ENCODE results near the gene FYCO1.

Gene FYCO1

GRCh38 chr3:45894015-45894414 lies 101.6 kb downstream of the FYCO1 start:
- Histone ChIP-seq H3K27me3 (ENCODE audit: control insufficient read depth, insufficient read depth, low read length) (no peaks in the 10 kb centered on the region), H3K27ac (ENCODE audit: low read depth, low read length) (no peak overlapping the region), H3K9ac (ENCODE audit: low read length) (no peak overlapping the region), H3K4me3 (ENCODE audit: low read depth, low read length) (no peak overlapping the region), H3K36me3 (ENCODE audit: control insufficient read depth, insufficient read depth, low read length) (no peaks in the 10 kb centered on the region), H3K9me3 (ENCODE audit: control insufficient read depth, insufficient read depth, low read depth, low read length) (0 out of 2 replicates have a peak, but pooled peaks cover 3% of the 10 kb centered on the region), H3K4me1 (ENCODE audit: control insufficient read depth, insufficient read depth, low read length) (no peaks in the 10 kb centered on the region; the same call in 1 of the 2 replicates)

GRCh38 chr3:45892161-45892560 lies 103.5 kb downstream of the FYCO1 start:
- 0 out of 2 replicates have a peak, but pooled peaks cover 3% of the 10 kb centered on the region for H3K9me3 ChIP-seq (ENCODE audit: control insufficient read depth, insufficient read depth, low read depth, low read length)
- no peak overlapping the region for H3K4me3 ChIP-seq (ENCODE audit: low read depth, low read length)
- no peak overlapping the region for H3K27ac ChIP-seq (ENCODE audit: low read depth, low read length)
- H3K9ac ChIP-seq (ENCODE audit: low read length), result no peak overlapping the region
- H3K27me3 ChIP-seq (ENCODE audit: control insufficient read depth, insufficient read depth, low read length), result no peaks in the 10 kb centered on the region
- H3K36me3 ChIP-seq (ENCODE audit: control insufficient read depth, insufficient read depth, low read length), result no peaks in the 10 kb centered on the region
- H3K4me1 ChIP-seq (ENCODE audit: control insufficient read depth, insufficient read depth, low read length), result no peaks in the 10 kb centered on the region; the same call in 1 of the 2 replicates

- Histone ChIP-seq H3K27ac (ENCODE audit: low read depth, low read length) (no peak overlapping the region), H3K4me3 (ENCODE audit: low read depth, low read length) (no peak overlapping the region), H3K9me3 (ENCODE audit: control insufficient read depth, insufficient read depth, low read depth, low read length) (0 out of 2 replicates have a peak, but pooled peaks cover 3% of the 10 kb centered on the region), H3K27me3 (ENCODE audit: control insufficient read depth, insufficient read depth, low read length) (no peaks in the 10 kb centered on the region), H3K36me3 (ENCODE audit: control insufficient read depth, insufficient read depth, low read length) (no peaks in the 10 kb centered on the region), H3K4me1 (ENCODE audit: control insufficient read depth, insufficient read depth, low read length) (peaks cover 3% of the 10 kb centered on the region), H3K9ac (ENCODE audit: low read length) (no peak overlapping the region)
Observed at GRCh38 chr3:45890405-45890804, 105.2 kb downstream of the FYCO1 start.

DNA sequence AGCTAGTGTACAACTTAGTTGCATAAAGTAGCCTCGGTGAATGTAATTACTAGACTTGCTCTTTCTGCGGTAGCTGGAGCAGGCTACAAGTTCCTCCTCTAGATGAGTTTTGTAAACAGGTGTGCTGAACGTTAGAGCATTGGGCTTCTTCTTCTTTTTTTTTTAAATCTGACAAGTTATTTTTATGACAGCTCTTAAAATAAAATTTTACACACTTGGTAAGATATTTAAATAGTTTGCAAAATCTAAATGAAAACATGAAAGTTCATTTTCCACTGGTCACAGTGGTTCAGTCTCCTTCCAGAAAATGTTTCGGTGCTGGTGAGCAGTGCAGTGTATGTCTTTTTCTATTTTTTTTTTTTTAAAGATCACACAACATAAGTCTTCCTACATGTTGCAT lies 106.3 kb downstream of the FYCO1 start:
- H3K9ac ChIP-seq (ENCODE audit: low read length), result no peak overlapping the region
- H3K36me3 ChIP-seq (ENCODE audit: control insufficient read depth, insufficient read depth, low read length), result no peaks in the 10 kb centered on the region
- no peak overlapping the region for H3K4me3 ChIP-seq (ENCODE audit: low read depth, low read length)
- H3K27me3 ChIP-seq (ENCODE audit: control insufficient read depth, insufficient read depth, low read length), result peaks cover 7% of the 10 kb centered on the region; the same call in 1 of the 2 replicates
- H3K27ac ChIP-seq (ENCODE audit: low read depth, low read length), result no peak overlapping the region
- H3K4me1 ChIP-seq (ENCODE audit: control insufficient read depth, insufficient read depth, low read length), result peaks cover 3% of the 10 kb centered on the region; the same call in 1 of the 2 replicates
- H3K9me3 ChIP-seq (ENCODE audit: control insufficient read depth, insufficient read depth, low read depth, low read length), result 0 out of 2 replicates have a peak, but pooled peaks cover 3% of the 10 kb centered on the region

GRCh38 chr3:45887759-45888511 lies 107.7 kb downstream of the FYCO1 start:
- Histone ChIP-seq H3K27me3 (ENCODE audit: control insufficient read depth, insufficient read depth, low read length) (peaks cover 11% of the 10 kb centered on the region; the same call in 1 of the 2 replicates), H3K4me1 (ENCODE audit: control insufficient read depth, insufficient read depth, low read length) (peaks cover 3% of the 10 kb centered on the region; the same call in 1 of the 2 replicates)

GRCh38 chr3:45887285-45887684 lies 108.3 kb downstream of the FYCO1 start:
- H3K4me3 ChIP-seq (ENCODE audit: low read depth, low read length), result no peak overlapping the region
- peaks cover 3% of the 10 kb centered on the region; the same call in 1 of the 2 replicates for H3K4me1 ChIP-seq (ENCODE audit: control insufficient read depth, insufficient read depth, low read length)
- H3K36me3 ChIP-seq (ENCODE audit: control insufficient read depth, insufficient read depth, low read length), result no peaks in the 10 kb centered on the region
- H3K27me3 ChIP-seq (ENCODE audit: control insufficient read depth, insufficient read depth, low read length), result peaks cover 11% of the 10 kb centered on the region; the same call in 1 of the 2 replicates
- no peak overlapping the region for H3K27ac ChIP-seq (ENCODE audit: low read depth, low read length)
- 0 out of 2 replicates have a peak, but pooled peaks cover 3% of the 10 kb centered on the region for H3K9me3 ChIP-seq (ENCODE audit: control insufficient read depth, insufficient read depth, low read depth, low read length)
- no peak overlapping the region for H3K9ac ChIP-seq (ENCODE audit: low read length)

More at GRCh38 chr3:45887759-45888511, 107.7 kb downstream of the FYCO1 start:
- Histone ChIP-seq H3K9ac (ENCODE audit: low read length) (no peak overlapping the region), H3K9me3 (ENCODE audit: control insufficient read depth, insufficient read depth, low read depth, low read length) (0 out of 2 replicates have a peak, but pooled peaks cover 3% of the 10 kb centered on the region), H3K4me3 (ENCODE audit: low read depth, low read length) (no peak overlapping the region), H3K27ac (ENCODE audit: low read depth, low read length) (no peak overlapping the region), H3K36me3 (ENCODE audit: control insufficient read depth, insufficient read depth, low read length) (no peaks in the 10 kb centered on the region)

GRCh38 chr3:45885979-45886705 lies 109.5 kb downstream of the FYCO1 start, which contains the start of gene CCR9:
CCR9 (plus strand) TSS chr3:45886543; CDS start chr3:45894934, 8,391 bp downstream.
- no peak within 1 kb of the TSS for H3K4me3 ChIP-seq (ENCODE audit: low read depth, low read length)
- no peaks in the 10 kb centered on the region for H3K9me3 ChIP-seq (ENCODE audit: control insufficient read depth, insufficient read depth, low read depth, low read length)
- H3K36me3 ChIP-seq (ENCODE audit: control insufficient read depth, insufficient read depth, low read length), result no peaks in the 10 kb centered on the region
- H3K27ac ChIP-seq (ENCODE audit: low read depth, low read length), result no peak within 1 kb of the TSS
- peaks cover 3% of the 10 kb centered on the region; the same call in 1 of the 2 replicates for H3K4me1 ChIP-seq (ENCODE audit: control insufficient read depth, insufficient read depth, low read length)
- H3K27me3 ChIP-seq (ENCODE audit: control insufficient read depth, insufficient read depth, low read length), result peaks cover 11% of the 10 kb centered on the region; the same call in 1 of the 2 replicates
- no peak within 1 kb of the TSS for H3K9ac ChIP-seq (ENCODE audit: low read length)

- Histone ChIP-seq H3K4me3 (ENCODE audit: low read depth, low read length) (no peak overlapping the region), H3K4me1 (ENCODE audit: control insufficient read depth, insufficient read depth, low read length) (peaks cover 3% of the 10 kb centered on the region; the same call in 1 of the 2 replicates), H3K9me3 (ENCODE audit: control insufficient read depth, insufficient read depth, low read depth, low read length) (no peaks in the 10 kb centered on the region), H3K9ac (ENCODE audit: low read length) (no peak overlapping the region), H3K36me3 (ENCODE audit: control insufficient read depth, insufficient read depth, low read length) (no peaks in the 10 kb centered on the region), H3K27me3 (ENCODE audit: control insufficient read depth, insufficient read depth, low read length) (peaks cover 11% of the 10 kb centered on the region; the same call in 1 of the 2 replicates), H3K27ac (ENCODE audit: low read depth, low read length) (no peak overlapping the region)
Observed at GRCh38 chr3:45884368-45885201, 111.0 kb downstream of the FYCO1 start.

DNA sequence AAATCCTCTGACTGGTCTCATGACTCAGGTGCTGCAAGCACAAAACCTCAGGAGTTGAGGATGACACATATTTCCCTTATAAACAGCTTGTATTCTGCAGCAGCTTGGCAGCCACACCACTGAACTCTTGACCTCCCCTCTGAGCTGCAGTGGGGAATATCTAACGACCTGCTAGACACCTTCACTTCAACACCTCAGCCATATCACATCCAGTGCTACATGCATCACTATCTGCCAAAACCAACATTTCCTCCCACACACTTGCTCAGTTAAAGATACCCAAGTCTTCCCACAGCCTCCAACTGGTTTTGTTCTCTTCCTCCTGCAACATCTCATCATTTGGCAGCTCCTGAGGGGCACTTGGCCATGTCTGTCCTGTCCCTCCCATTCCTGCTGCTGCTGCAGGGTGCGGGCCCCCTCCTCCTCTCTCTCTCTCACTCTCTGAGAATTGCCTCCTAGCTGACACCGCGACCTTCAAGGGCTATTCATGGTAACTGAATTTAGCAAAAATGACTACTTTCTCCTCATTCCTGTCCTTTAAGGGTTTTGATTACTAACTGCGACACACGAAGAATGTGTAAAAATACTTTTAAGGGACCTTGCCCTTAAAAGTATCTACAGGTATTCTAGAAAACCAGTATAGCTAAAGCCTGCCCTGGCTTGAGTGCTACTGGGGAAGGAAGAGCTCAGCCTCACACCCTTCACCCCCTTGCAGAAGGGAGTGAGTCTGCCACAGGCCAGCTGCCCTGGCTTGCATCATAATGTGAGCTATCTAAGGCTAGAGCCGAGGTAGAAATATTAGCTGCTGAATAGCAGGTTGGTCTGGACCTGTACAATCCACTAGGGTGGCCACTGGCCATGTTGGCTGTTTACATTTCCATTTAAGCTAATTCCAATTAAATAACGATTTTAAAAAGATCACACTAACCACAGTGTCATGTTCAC lies 114.3 kb downstream of the FYCO1 start:
- Histone ChIP-seq H3K4me1 (ENCODE audit: control insufficient read depth, insufficient read depth, low read length) (peaks cover 3% of the 10 kb centered on the region; the same call in 1 of the 2 replicates), H3K4me3 (ENCODE audit: low read depth, low read length) (no peak overlapping the region), H3K27me3 (ENCODE audit: control insufficient read depth, insufficient read depth, low read length) (peaks cover 16% of the 10 kb centered on the region; the same call in 1 of the 2 replicates), H3K27ac (ENCODE audit: low read depth, low read length) (no peak overlapping the region), H3K36me3 (ENCODE audit: control insufficient read depth, insufficient read depth, low read length) (no peaks in the 10 kb centered on the region), H3K9ac (ENCODE audit: low read length) (no peak overlapping the region), H3K9me3 (ENCODE audit: control insufficient read depth, insufficient read depth, low read depth, low read length) (no peaks in the 10 kb centered on the region)

All from HUES6 (cell line).